GM12865 (cell line): ENCODE measurements around the gene TBCC.
A peak's percentile ranks its signal among the peaks of the same experiment; 100 is the strongest.

ENCODE experiments used
- DNase-seq: peaks from one replicate; pipeline ENCODE4 v3.0.0; 2010; ENCODE audit warnings: low read depth
- H3K4me3 ChIP-seq: 2 replicates; pipeline ENCODE4 v1.5.1; 2011; ENCODE audit warnings: mild to moderate bottlenecking, low read depth, low read length, control low read depth
- CTCF ChIP-seq: IDR thresholded peaks from 2 replicates; pipeline ENCODE4 v1.5.1; 2011; ENCODE audit warnings: low read length, control low read depth, low read depth, inconsistent platforms; ENCODE audit not compliant: insufficient read depth; ENCODE audit errors: missing control alignments

Gene TBCC

GRCh38 chr6:42781546-42781795 is 35.6 kb upstream of the TBCC start:
- peak overlapping the region; percentile 99 for H3K4me3 ChIP-seq
- DNase-seq = peak; percentile 56
- no peak for TF ChIP-seq CTCF

- no peak for TF ChIP-seq CTCF
- DNase-seq = no peak
- no peak overlapping the region for H3K4me3 ChIP-seq
Observed at GRCh38 chr6:42779521-42779920, 33.6 kb upstream of the TBCC start.

GRCh38 chr6:42778122-42778521 is 32.2 kb upstream of the TBCC start:
- no peak overlapping the region; the same call in 1 of the 2 replicates for H3K4me3 ChIP-seq
- DNase-seq = no peak
- no peak for TF ChIP-seq CTCF

- TF ChIP-seq CTCF = no peak
- peak; percentile 83 for DNase-seq
- peak overlapping the region; percentile 26 for H3K4me3 ChIP-seq
Observed at GRCh38 chr6:42777126-42777822, 31.4 kb upstream of the TBCC start.

- H3K4me3 ChIP-seq = peak overlapping the region; percentile 40
Observed at GRCh38 chr6:42774821-42775487, 29.1 kb upstream of the TBCC start.

GRCh38 chr6:42774201-42774600 is 28.3 kb upstream of the TBCC start:
- DNase-seq = peak; percentile 47
- H3K4me3 ChIP-seq = peak overlapping the region; percentile 40
- no peak for TF ChIP-seq CTCF

More at GRCh38 chr6:42774821-42775487, 29.1 kb upstream of the TBCC start:
- peak; percentile 90 for DNase-seq

- TF ChIP-seq CTCF = no peak
- H3K4me3 ChIP-seq = peak overlapping the region; percentile 48
Observed at GRCh38 chr6:42771741-42772100, 25.8 kb upstream of the TBCC start.

More at GRCh38 chr6:42771741-42772100, 25.8 kb upstream of the TBCC start:
- peak; percentile 44 for DNase-seq
